Spleen (tissue), 11 donors: ENCODE results near the gene RNF39. TPM values are rescaled to one million over a fixed set of nuclear protein-coding genes. Genes with fewer than 3 reads are reported as not detected.

ENCODE experiments used
- DNase-seq: peaks from one replicate; pipeline ENCODE4 v3.0.0-alpha.2; 2020
- H3K27ac ChIP-seq, 8 donors: fragments of 200-600 bp; sonication (generic) in 7 of 8; 1 replicate in 4 of 8; 2 replicates in 4 of 8; pipeline versions ENCODE4 v1.5.0 to v1.8.0; 2016 to 2021; ENCODE audit warnings: inconsistent platforms in 4 of 8, mild to moderate bottlenecking in 4 of 8, moderate library complexity in 1 of 8
- H3K27me3 ChIP-seq, 7 donors: fragments of 200-600 bp; sonication (generic) in 6 of 7; replicated peaks in 1 of 7; 1 replicate in 4 of 7; 2 replicates in 3 of 7; pipeline versions ENCODE4 v1.5.0 to v1.8.0; 2016 to 2021; ENCODE audit warnings: inconsistent platforms in 3 of 7, mild to moderate bottlenecking in 1 of 7
- H3K36me3 ChIP-seq, 6 donors: fragments of 200-600 bp; sonication (generic) in 5 of 6; 1 replicate in 4 of 6; 2 replicates in 2 of 6; pipeline versions ENCODE4 v1.5.0 to v1.8.0; 2016 to 2021; ENCODE audit warnings: inconsistent platforms in 2 of 6
- H3K4me1 ChIP-seq, 6 donors: fragments of 200-600 bp; sonication (generic) in 5 of 6; 1 replicate in 3 of 6; 2 replicates in 3 of 6; pipeline versions ENCODE4 v1.5.0 to v1.8.0; 2016 to 2021; ENCODE audit warnings: inconsistent platforms in 3 of 6
- H3K4me3 ChIP-seq, 8 donors: fragments of 200-600 bp; sonication (generic) in 7 of 8; 1 replicate in 4 of 8; 2 replicates in 4 of 8; pipeline versions ENCODE4 v1.5.0 to v1.8.0; 2016 to 2021; ENCODE audit warnings: inconsistent platforms in 4 of 8, mild to moderate bottlenecking in 4 of 8, moderate library complexity in 2 of 8
- H3K9me3 ChIP-seq, 8 donors: fragments of 200-600 bp; sonication (generic) in 7 of 8; 1 replicate in 4 of 8; 2 replicates in 4 of 8; pipeline versions ENCODE4 v1.5.0 to v1.8.0; 2016 to 2021; ENCODE audit warnings: inconsistent platforms in 4 of 8
- POLR2A ChIP-seq, 3 donors: fragments of 450-650 bp; IDR thresholded peaks; one replicate each; pipeline ENCODE4 v1.5.1; 2017; ENCODE audit warnings: antibody characterized with exemption in 3 of 3, mild to moderate bottlenecking in 1 of 3
- POLR2AphosphoS5 ChIP-seq, 3 donors: sonication (generic); formaldehyde crosslinking; IDR thresholded peaks; one replicate each; pipeline ENCODE4 v1.5.1; 2017; ENCODE audit warnings: antibody characterized with exemption in 3 of 3
- WGBS, 5 donors: extraction: QIAGEN DNeasy Blood & Tissue Kit in 3 of 5; methylation state at CpG; one replicate each; pipeline versions ENCODE4 v1.1.5 to v1.1.7; 2013 to 2018; 5-methylcytosine and 5-hydroxymethylcytosine counted together
- intact Hi-C: fragments of 100-400 bp; cut with DNase I; formaldehyde crosslinking; loops from one replicate; pipeline ENCODE4 v1.15.0; 2023; ENCODE audit warnings: low total_unique reads
- polyA plus RNA-seq, 3 donors: library from polyadenylated mRNA; stranded (reverse); fragments of 200-250 nt; gene quantifications; one replicate each; pipeline ENCODE4 v1.2.1, GENCODE V29; 2013
- total RNA-seq, 7 donors: library from RNA; depleted of rRNA in 3 of 7; stranded (reverse); fragments of >200 nt in 3 of 7; fragmentation: NEBNext Ultra II Directional in 4 of 7; extraction: Animal tissue kit (Norgen Biotek cat#: 25700) in 4 of 7; gene quantifications; one replicate each; pipeline versions ENCODE4 v1.1.0 to v1.2.1, GENCODE V29; 2016 to 2021
- TF ChIP-seq, protein P1 (sequence below), 11 experiments: fragments of 200-600 bp in 7 of 11; fragments of 450-650 bp in 4 of 11; sonication (generic) in 4 of 11; IDR thresholded peaks in 8 of 11; conservative IDR thresholded peaks in 3 of 11; 1 replicate in 7 of 11; 2 replicates in 4 of 11; pipeline versions ENCODE4 v1.4.0 to v1.8.0; 2016 to 2021; ENCODE audit warnings: antibody characterized with exemption in 11 of 11, inconsistent platforms in 4 of 11, mild to moderate bottlenecking in 1 of 11
- donor health status: healthy with polysubstance abuse.
- donor health status: DM: no; HTN: no; CAD: no; lungs with moderate emphysema.
- donor health status: DM: no; HTN: no; CAD: no.
- donor health status: Bipolar disorder and iron deficiency.
- donor health status: healthy.
- donor health status: DM: no; HTN: no; CAD: no.
- donor health status: DM: yes; HTN: yes; CAD: no.

RNF39 gene
- total and polyA plus RNA-seq, 10 donors, result not detected

DNA sequence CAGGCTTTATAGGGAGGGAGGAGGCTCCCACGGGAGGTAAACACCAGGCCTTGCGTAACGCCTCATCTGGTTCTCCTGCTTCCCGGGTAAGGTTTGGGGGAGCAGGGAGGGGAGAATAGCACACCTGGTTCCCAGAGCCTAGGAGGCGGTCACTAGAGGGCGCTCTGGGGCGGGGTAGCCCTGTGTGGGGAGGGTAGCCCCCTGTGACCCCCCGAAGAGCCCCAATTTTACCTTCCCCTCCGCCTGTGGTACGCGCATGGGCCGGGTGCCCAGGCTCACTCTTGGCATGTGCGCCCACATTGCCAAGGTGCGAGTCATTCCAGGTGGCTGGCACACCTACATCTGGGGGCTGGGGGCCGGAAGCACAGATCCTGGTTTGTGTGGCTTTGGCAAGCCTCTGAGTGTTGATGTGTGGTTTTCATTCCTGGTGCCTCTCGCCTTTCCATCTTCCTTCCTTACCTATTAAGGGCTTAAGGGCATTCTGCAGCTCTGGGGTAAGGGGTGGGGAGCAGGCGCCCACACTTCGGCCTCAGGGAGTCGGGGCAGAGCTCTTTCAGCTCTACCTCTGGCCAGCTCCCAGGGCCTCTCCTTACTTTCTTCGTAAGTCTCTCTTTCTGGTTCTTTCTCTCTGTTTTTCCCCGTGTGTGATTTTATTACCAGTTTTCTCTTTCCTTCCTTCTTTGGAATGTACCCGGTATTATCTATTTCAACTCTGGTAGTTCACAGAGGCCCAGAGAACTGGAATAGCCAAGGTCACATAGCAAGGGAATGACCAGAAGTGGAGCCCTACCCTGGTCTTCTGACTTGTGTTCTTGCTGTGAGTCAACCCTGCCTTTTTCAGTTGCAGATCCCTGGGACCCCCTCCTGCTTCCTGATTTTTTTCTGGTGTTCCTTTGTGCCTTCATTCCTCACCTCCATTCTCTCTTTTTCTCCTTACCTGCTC is 492 bp upstream of the RNF39 start:
- Histone ChIP-seq H3K4me3 (peak overlapping the region in 1 of 8 donors; percentile 57), H3K4me1 (peaks cover 12 to 29% (median 19%) of the 10 kb centered on the region in 6 donors), H3K27me3 (peaks cover 7 to 83% (median 53%) of the 10 kb centered on the region in 7 donors), H3K9me3 (no peaks in the 10 kb centered on the region), H3K36me3 (peaks cover 0 to 4% (median 0%) of the 10 kb centered on the region in 6 donors), H3K27ac (no peak overlapping the region)
- intact Hi-C loops, result no loop called here
- 32 to 44% (median 42%) methylated on average over 20 to 22 of the region's 22 CpGs for WGBS, 5 donors
- DNase-seq, result no peak
- TF ChIP-seq, protein P1, sequence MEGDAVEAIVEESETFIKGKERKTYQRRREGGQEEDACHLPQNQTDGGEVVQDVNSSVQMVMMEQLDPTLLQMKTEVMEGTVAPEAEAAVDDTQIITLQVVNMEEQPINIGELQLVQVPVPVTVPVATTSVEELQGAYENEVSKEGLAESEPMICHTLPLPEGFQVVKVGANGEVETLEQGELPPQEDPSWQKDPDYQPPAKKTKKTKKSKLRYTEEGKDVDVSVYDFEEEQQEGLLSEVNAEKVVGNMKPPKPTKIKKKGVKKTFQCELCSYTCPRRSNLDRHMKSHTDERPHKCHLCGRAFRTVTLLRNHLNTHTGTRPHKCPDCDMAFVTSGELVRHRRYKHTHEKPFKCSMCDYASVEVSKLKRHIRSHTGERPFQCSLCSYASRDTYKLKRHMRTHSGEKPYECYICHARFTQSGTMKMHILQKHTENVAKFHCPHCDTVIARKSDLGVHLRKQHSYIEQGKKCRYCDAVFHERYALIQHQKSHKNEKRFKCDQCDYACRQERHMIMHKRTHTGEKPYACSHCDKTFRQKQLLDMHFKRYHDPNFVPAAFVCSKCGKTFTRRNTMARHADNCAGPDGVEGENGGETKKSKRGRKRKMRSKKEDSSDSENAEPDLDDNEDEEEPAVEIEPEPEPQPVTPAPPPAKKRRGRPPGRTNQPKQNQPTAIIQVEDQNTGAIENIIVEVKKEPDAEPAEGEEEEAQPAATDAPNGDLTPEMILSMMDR (IDR thresholded peaks at IDR 0.05 in 8 of 11, conservative IDR thresholded peaks at IDR 0.05 in 3 of 11), result peak in 2 of 11 experiments; percentile 9 to 23
- TF ChIP-seq POLR2AphosphoS5 (IDR thresholded peaks at IDR 0.05) (no peak), POLR2A (IDR thresholded peaks at IDR 0.05) (no peak)

GRCh38 chr6:30074331-30075093 is 1.1 kb downstream of the RNF39 start:
- peak overlapping the region in 1 of 8 donors; percentile 57 for H3K4me3 ChIP-seq
- 12 to 15% (median 14%) methylated on average over 36 to 37 of the region's 37 CpGs for WGBS, 5 donors
- DNase-seq, result no peak
- peaks cover 7 to 85% (median 49%) of the 10 kb centered on the region in 7 donors for H3K27me3 ChIP-seq
- peaks cover 15 to 38% (median 24%) of the 10 kb centered on the region in 6 donors for H3K4me1 ChIP-seq
- intact Hi-C loops, result no loop called here
- H3K9me3 ChIP-seq, result no peaks in the 10 kb centered on the region
- H3K36me3 ChIP-seq, result peaks cover 4 to 19% (median 9%) of the 10 kb centered on the region in 6 donors
- no peak overlapping the region for H3K27ac ChIP-seq
- TF ChIP-seq POLR2AphosphoS5 (IDR thresholded peaks at IDR 0.05), result no peak
- no peak for TF ChIP-seq POLR2A (IDR thresholded peaks at IDR 0.05)
- TF ChIP-seq, protein P1 (IDR thresholded peaks at IDR 0.05 in 8 of 11, conservative IDR thresholded peaks at IDR 0.05 in 3 of 11), result no peak

- Histone ChIP-seq H3K9me3 (no peaks in the 10 kb centered on the region), H3K4me1 (peaks cover 15 to 45% (median 26%) of the 10 kb centered on the region in 6 donors), H3K4me3 (no peak overlapping the region), H3K27ac (no peak overlapping the region), H3K27me3 (peaks cover 7 to 85% (median 49%) of the 10 kb centered on the region in 7 donors), H3K36me3 (peaks cover 8 to 28% (median 18%) of the 10 kb centered on the region in 6 donors)
- intact Hi-C loops, result no loop called here
- TF ChIP-seq POLR2A (IDR thresholded peaks at IDR 0.05) (no peak), POLR2AphosphoS5 (IDR thresholded peaks at IDR 0.05) (no peak)
- TF ChIP-seq, protein P1 (IDR thresholded peaks at IDR 0.05 in 8 of 11, conservative IDR thresholded peaks at IDR 0.05 in 3 of 11), result no peak
- no peak for DNase-seq
- 52 to 67% (median 63%) methylated on average over 7 of the region's 7 CpGs for WGBS, 5 donors
Measured at GRCh38 chr6:30073489-30074235, 1.9 kb downstream of the RNF39 start.
